SU-DHL-6 (cell line): ENCODE data around the gene CYP3A5.

ENCODE experiments used
- CTCF ChIP-seq: fragments of 200-600 bp; sonication (generic); IDR thresholded peaks from one replicate; pipeline ENCODE4 v1.5.1; 2017; ENCODE audit warnings: antibody characterized with exemption, mild to moderate bottlenecking, low read length, moderate library complexity; ENCODE audit not compliant: insufficient read depth, poor library complexity, severe bottlenecking
- EZH2phosphoT487 ChIP-seq: fragments of 200-600 bp; sonication (generic), shearing (Covaris generic); conservative IDR thresholded peaks from 2 replicates; pipeline ENCODE4 v1.6.1; 2018; ENCODE audit warnings: mild to moderate bottlenecking, antibody characterized with exemption, low read length, moderate library complexity, mixed read lengths

DNA sequence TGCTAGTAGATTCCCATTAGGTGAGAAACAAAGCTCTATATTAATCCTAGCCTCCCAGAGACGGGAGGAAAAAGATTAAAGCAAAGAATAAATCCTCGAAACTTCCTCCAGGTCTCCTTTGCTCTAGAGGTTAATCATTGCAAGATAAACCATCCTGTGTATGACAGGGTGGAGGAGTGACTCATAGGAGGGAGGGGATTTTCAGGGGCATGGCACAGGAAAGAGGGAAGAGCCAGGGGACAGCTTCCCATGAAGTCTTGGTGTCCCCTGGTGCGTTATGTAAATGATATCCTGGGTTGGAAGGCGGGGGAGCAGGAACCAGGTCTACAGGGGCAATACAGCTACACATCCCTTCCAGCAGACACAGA lies 780 bp downstream of the CYP3A5 start:
- TF ChIP-seq EZH2phosphoT487 (no peak), CTCF (no peak)
